Inferior parietal cortex (tissue), 1 donor: Measurements from ENCODE around the gene ACTRT2.

Experiments used
- DNase-seq: peaks from one replicate; pipeline ENCODE4 v3.0.0-alpha.2; 2016; ENCODE audit errors: extremely low spot score

The ACTRT2 gene

GRCh38 chr1:3067671-3068563 lies 46.6 kb downstream of the ACTRT2 start:
- no peak for DNase-seq

DNA sequence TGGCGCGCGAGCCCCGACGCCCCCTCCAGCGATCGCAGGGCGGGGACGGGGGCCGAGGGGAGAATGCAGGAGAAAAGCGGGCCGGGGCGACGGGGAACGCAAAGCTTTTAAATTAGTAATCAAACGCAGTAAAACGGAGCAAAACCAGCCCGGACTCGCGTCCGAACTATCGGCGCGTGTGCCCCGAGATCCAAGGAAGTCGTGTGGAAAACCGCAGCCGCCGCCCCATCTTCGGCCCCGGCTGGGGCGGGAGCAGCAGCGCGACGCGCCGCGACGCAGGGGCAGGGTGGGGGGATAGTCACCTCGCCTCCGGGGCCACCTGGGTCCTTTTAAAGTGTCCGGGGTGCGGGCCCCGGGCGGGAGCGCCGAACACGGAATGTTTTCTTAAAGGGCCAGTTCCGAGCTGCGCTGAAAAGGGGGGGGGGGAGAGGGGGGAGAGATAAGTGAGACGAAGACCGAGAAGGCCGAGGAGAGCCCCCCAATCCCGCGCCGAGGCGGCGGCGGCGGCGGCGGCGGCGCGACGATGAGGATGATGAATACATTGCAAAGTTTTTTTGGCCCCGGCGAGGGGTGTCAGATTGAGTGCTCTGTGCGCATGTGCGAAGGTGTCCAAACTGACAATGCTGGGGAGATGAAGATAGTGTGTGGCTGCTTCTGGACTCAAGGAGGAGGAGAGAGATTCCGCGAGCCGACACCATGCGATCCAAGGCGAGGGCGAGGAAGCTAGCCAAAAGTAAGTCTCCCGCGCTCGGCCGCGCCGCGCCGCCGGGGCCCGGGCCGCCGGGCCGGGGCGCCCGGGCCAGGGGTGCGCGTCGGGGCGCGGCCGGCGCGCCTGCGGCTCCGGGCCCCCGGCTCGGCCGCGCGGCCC lies 47.5 kb downstream of the ACTRT2 start, which contains the start of gene PRDM16:
Gene PRDM16 (plus strand): TSS at position 640 of the 868 bp plus-strand sequence. CDS start 57 bp downstream, at position 697.
- DNase-seq: no peak

DNA sequence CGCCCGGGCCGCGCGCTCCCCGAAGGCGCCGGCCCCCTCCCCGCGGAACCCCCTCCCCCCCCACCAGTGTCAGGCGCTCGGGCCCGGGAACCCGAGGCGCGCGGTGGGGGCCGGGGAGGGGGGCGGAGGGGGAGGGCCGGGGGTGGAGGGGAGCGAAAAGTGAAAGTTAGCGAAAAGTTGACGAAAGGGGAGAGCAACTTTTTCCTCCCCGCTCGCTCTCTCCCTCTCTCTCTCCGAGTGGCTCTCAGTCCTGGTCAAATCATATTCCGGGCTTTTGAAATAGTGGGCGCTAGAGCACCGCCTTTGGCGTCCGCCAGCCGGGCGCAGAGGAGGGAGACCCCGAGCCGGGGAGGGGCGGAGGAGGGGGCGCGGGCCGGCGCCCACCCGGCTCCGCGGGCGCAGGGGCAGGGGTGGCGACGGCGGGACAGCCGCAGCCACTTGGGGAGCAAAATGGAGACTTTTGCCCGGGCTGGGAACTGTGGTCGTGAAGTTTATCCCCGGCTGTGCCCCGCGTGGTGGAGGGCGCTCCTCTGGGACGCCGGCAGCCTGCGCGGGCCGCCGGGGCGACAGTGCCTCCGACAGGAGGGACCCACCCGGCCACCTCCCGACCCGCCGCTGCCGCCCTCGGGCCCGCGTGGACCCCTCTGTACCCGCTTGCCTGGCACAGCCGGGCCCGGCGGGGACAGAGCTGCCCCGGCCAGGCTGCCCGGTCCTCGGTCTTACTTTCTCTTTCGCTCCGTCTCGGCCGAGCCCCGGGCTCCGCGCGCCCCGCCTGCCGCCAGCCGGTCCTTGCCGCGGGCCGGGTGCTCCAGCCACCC lies 48.4 kb downstream of the ACTRT2 start:
- DNase-seq: no peak

DNA sequence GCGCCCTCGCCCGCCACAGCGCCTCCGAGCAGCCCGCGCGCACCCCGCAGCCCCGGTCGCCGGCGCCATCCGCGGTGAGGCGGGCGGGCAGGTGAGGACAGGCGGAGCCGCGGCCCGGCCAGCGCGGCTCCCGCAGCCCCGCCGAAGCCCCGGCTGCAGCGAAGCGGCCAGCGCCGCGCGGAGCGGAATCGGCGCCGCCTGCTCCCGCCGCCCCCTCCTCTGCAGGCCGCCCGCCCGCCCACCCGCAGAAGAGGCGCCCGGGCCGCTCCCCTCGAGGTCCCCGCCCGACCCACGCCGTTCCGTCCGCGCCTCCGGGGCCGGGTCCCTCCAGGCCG lies 49.0 kb downstream of the ACTRT2 start:
- DNase-seq: no peak

DNA sequence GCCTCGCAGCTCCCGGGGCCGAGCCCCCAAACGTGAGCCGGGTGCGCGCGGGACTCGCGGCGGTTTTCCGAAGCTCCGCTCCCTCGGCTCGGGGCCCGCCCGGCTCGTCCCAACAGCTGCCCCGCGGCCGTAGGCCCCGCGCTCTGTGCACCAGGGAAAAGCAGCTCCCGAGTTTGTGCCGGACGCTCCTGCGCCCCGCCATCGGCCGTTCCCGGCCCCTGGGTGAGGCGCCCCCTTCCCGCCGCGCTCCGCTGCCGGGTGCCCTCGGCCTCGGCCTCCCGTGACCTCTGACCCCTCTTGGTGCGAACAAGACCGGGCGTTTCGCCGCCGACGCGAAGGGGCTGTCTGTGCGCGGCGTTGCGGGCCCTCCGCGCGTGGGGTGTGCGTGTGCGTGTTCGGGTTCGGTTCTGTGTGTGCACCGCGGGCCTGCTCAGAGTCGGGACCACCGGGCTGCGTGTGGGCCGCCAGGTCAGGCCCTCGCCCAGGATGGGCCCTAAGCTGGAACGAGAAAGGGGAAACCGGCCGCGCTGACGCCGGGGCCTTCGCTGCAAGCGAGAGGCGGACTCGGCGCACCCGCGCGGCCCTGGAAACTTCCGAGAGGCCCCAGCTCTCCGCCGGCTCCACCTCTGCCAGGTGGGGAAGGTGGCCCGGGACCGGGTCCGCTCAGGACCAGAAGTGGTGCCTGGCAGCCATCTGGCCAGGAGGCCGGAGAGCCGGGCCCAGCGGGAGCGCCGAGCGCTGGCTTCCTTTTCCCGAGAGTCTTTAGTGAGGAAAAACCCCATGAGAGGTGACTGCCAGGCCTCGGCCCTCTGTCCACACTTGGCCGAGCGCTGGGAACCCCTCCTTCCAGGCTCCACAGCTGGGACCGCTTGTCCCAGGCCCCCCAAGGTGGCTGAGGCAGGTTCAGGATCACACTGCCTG lies 49.6 kb downstream of the ACTRT2 start:
- no peak for DNase-seq

GRCh38 chr1:3071565-3072390 lies 50.5 kb downstream of the ACTRT2 start:
- no peak for DNase-seq
